GM19023 (cell line): ENCODE results near the gene CKMT1B.
A peak's percentile ranks its signal among the peaks of the same experiment; 100 is the strongest.
"Not testable (repeated sequence)": the region's sequence is repeated elsewhere in the genome, so short reads cannot be mapped to it uniquely, and the experiment has no call there.

Experiments
- ATAC-seq: cut with Tn5 transposase; IDR thresholded peaks from one replicate; pipeline ENCODE4 v1.9.1; 2021; ENCODE audit warnings: mild to moderate bottlenecking, moderate library complexity; ENCODE audit not compliant: unreplicated experiment

CKMT1B gene

GRCh38 chr15:43626937-43627336 is 33.1 kb downstream of the CKMT1B start:
- not testable (repeated sequence) for ATAC-seq

GRCh38 chr15:43638464-43639204 is 44.8 kb downstream of the CKMT1B start:
- ATAC-seq, result peak; percentile 58
